DOHH2 (cell line): ENCODE data around the gene STMN3.

Experiments used
- H3F3A ChIP-seq: fragments of 200-600 bp; sonication (generic), shearing (Covaris generic); 2 replicates; pipeline ENCODE4 v1.6.0; 2016; ENCODE audit warnings: antibody characterized with exemption, mild to moderate bottlenecking; ENCODE audit not compliant: control insufficient read depth, insufficient read depth
- H3K27ac ChIP-seq: fragments of 200-600 bp; sonication (generic); 2 replicates; pipeline ENCODE4 v1.5.1; 2014; ENCODE audit warnings: low read depth, mild to moderate bottlenecking, low read length, moderate library complexity
- H3K27me3 ChIP-seq: fragments of 200-600 bp; sonication (generic); 2 replicates; pipeline ENCODE4 v1.6.1; 2014; ENCODE audit warnings: mild to moderate bottlenecking, low read length, mixed read lengths; ENCODE audit not compliant: control insufficient read depth
- H3K36me3 ChIP-seq: fragments of 200-600 bp; sonication (generic); 2 replicates; pipeline ENCODE4 v1.6.1; 2014; ENCODE audit warnings: mild to moderate bottlenecking, low read length, moderate library complexity, mixed read lengths; ENCODE audit not compliant: control insufficient read depth
- H3K4me1 ChIP-seq: fragments of 200-600 bp; sonication (generic); 2 replicates; pipeline ENCODE4 v1.6.1; 2014; ENCODE audit warnings: mild to moderate bottlenecking, low read length, mixed read lengths; ENCODE audit not compliant: control insufficient read depth
- H3K4me2 ChIP-seq: fragments of 200-600 bp; sonication (generic); 2 replicates; pipeline ENCODE4 v1.6.0; 2014; ENCODE audit warnings: mild to moderate bottlenecking, low read length, moderate library complexity
- H3K4me3 ChIP-seq: fragments of 200-600 bp; sonication (generic); 2 replicates; pipeline ENCODE4 v1.5.1; 2014; ENCODE audit warnings: mild to moderate bottlenecking, low read length, mixed read lengths
- H3K79me2 ChIP-seq: fragments of 200-600 bp; sonication (generic); 2 replicates; pipeline ENCODE4 v1.6.1; 2014; ENCODE audit warnings: mild to moderate bottlenecking, low read length, mixed read lengths; ENCODE audit not compliant: control insufficient read depth
- H3K9me2 ChIP-seq: fragments of 200-600 bp; sonication (generic); replicated peaks from 2 replicates; pipeline ENCODE4 v1.6.1; 2014; ENCODE audit warnings: mild to moderate bottlenecking, low read length, mixed read lengths; ENCODE audit not compliant: control insufficient read depth
- H3K9me3 ChIP-seq: fragments of 200-600 bp; sonication (generic); 2 replicates; pipeline ENCODE4 v1.6.1; 2014; ENCODE audit warnings: antibody characterized with exemption, low read length, mixed read lengths; ENCODE audit not compliant: control insufficient read depth, insufficient read depth
- H4K20me1 ChIP-seq: fragments of 200-600 bp; sonication (generic); 2 replicates; pipeline ENCODE4 v1.6.0; 2014; ENCODE audit warnings: low read depth, mild to moderate bottlenecking, antibody characterized with exemption, low read length, moderate library complexity; ENCODE audit not compliant: control insufficient read depth, insufficient read depth
- CTCF ChIP-seq: fragments of 200-600 bp; sonication (generic); IDR thresholded peaks from one replicate; pipeline ENCODE4 v1.5.1; 2014; ENCODE audit warnings: antibody characterized with exemption, mild to moderate bottlenecking, low read depth, low read length; ENCODE audit not compliant: poor library complexity, severe bottlenecking
- EZH2phosphoT487 ChIP-seq: fragments of 200-600 bp; sonication (generic); IDR thresholded peaks from 2 replicates; pipeline ENCODE4 v1.6.1; 2017; ENCODE audit warnings: borderline replicate concordance, mild to moderate bottlenecking, antibody characterized with exemption, low read length, moderate library complexity, mixed read lengths

Gene STMN3

GRCh38 chr20:63599396-63600050 is 53.7 kb downstream of the STMN3 start:
- H3K9me2 ChIP-seq: no peaks in the 10 kb centered on the region
- peaks cover 50% of the 10 kb centered on the region for H3K36me3 ChIP-seq
- H3K4me3 ChIP-seq: no peak overlapping the region
- TF ChIP-seq CTCF: no peak
- no peak for TF ChIP-seq EZH2phosphoT487
- H4K20me1 ChIP-seq: no peaks in the 10 kb centered on the region
- no peaks in the 10 kb centered on the region for H3K27me3 ChIP-seq
- no peak overlapping the region for H3K4me2 ChIP-seq
- H3K4me1 ChIP-seq: no peaks in the 10 kb centered on the region
- H3K9me3 ChIP-seq: no peaks in the 10 kb centered on the region
- H3F3A ChIP-seq: no peaks in the 10 kb centered on the region
- no peak overlapping the region for H3K27ac ChIP-seq
- no peaks in the 10 kb centered on the region for H3K79me2 ChIP-seq

GRCh38 chr20:63598479-63599395 is 54.5 kb downstream of the STMN3 start:
- Histone ChIP-seq H3K27me3 (no peaks in the 10 kb centered on the region), H3K4me1 (no peaks in the 10 kb centered on the region), H3K4me3 (no peak overlapping the region), H3K4me2 (no peak overlapping the region), H4K20me1 (no peaks in the 10 kb centered on the region), H3F3A (no peaks in the 10 kb centered on the region), H3K27ac (no peak overlapping the region), H3K79me2 (no peaks in the 10 kb centered on the region), H3K36me3 (peaks cover 47% of the 10 kb centered on the region), H3K9me2 (no peaks in the 10 kb centered on the region), H3K9me3 (no peaks in the 10 kb centered on the region)
- TF ChIP-seq CTCF: no peak
- TF ChIP-seq EZH2phosphoT487: no peak

GRCh38 chr20:63597651-63598478 is 55.4 kb downstream of the STMN3 start:
- H3F3A ChIP-seq: no peaks in the 10 kb centered on the region
- H4K20me1 ChIP-seq: no peaks in the 10 kb centered on the region
- no peak overlapping the region for H3K27ac ChIP-seq
- no peaks in the 10 kb centered on the region for H3K9me3 ChIP-seq
- H3K9me2 ChIP-seq: no peaks in the 10 kb centered on the region
- H3K79me2 ChIP-seq: no peaks in the 10 kb centered on the region
- no peaks in the 10 kb centered on the region for H3K4me1 ChIP-seq
- peaks cover 47% of the 10 kb centered on the region for H3K36me3 ChIP-seq
- no peak for TF ChIP-seq CTCF
- no peak for TF ChIP-seq EZH2phosphoT487
- H3K4me3 ChIP-seq: no peak overlapping the region
- H3K4me2 ChIP-seq: no peak overlapping the region
- H3K27me3 ChIP-seq: no peaks in the 10 kb centered on the region
